SK-N-SH (cell line): ENCODE results near the gene NUP210L.
"Not testable (repeated sequence)": the region's sequence is repeated elsewhere in the genome, so short reads cannot be mapped to it uniquely, and the experiment has no call there.

ENCODE experiments used
- CTCF ChIP-seq: fragments of 200-600 bp; sonication (generic); IDR thresholded peaks from 2 replicates; pipeline ENCODE4 v1.6.1; 2017; ENCODE audit warnings: antibody characterized with exemption, mild to moderate bottlenecking, moderate library complexity
- EP300 ChIP-seq, 2 experiments: IDR thresholded peaks; 2 replicates each; pipeline versions ENCODE4 v1.4.0 to v1.6.1; 2012; ENCODE audit warnings: borderline replicate concordance in 1 of 2, low read depth in 1 of 2, low read length in 1 of 2
- EZH2phosphoT487 ChIP-seq: fragments of 200-600 bp; sonication (generic); IDR thresholded peaks from 2 replicates; pipeline ENCODE4 v1.6.1; 2017; ENCODE audit warnings: low read depth, mixed run types, mild to moderate bottlenecking, antibody characterized with exemption, moderate library complexity, borderline replicate concordance
- FOXM1 ChIP-seq: IDR thresholded peaks from 2 replicates; pipeline ENCODE4 v1.4.0; 2012; ENCODE audit warnings: low read depth, mild to moderate bottlenecking
- PBX3 ChIP-seq: IDR thresholded peaks from 2 replicates; pipeline ENCODE4; 2012
- RCOR1 ChIP-seq: fragments of 150-350 bp; IDR thresholded peaks from 2 replicates; pipeline ENCODE4 v1.6.1; 2017; ENCODE audit warnings: antibody characterized with exemption, low read length
- RFX5 ChIP-seq: IDR thresholded peaks from 2 replicates; pipeline ENCODE4 v1.6.1; 2012; ENCODE audit warnings: mild to moderate bottlenecking, improper control_type of control experiment, low read length
- SIN3A ChIP-seq: IDR thresholded peaks from 2 replicates; pipeline ENCODE4 v1.6.1; 2012; ENCODE audit warnings: low read depth, mild to moderate bottlenecking, low read length, moderate library complexity, borderline replicate concordance
- SMC3 ChIP-seq: IDR thresholded peaks from 2 replicates; pipeline ENCODE4 v1.6.1; 2012; ENCODE audit warnings: low read depth, low read length, improper control_type of control experiment
- YY1 ChIP-seq: IDR thresholded peaks from 2 replicates; pipeline ENCODE4 v1.4.0; 2012; ENCODE audit warnings: low read depth, mild to moderate bottlenecking
- ZBTB33 ChIP-seq: IDR thresholded peaks from 2 replicates; pipeline ENCODE4 v1.4.0; 2012; ENCODE audit warnings: low read depth, borderline replicate concordance
- TF ChIP-seq, protein P1 (sequence below): fragments of 150-350 bp; IDR thresholded peaks from 2 replicates; pipeline ENCODE4 v1.6.1; 2017; ENCODE audit warnings: antibody characterized with exemption, low read length, low read depth, borderline replicate concordance
- TF ChIP-seq, protein P2 (sequence below): IDR thresholded peaks from 2 replicates; pipeline ENCODE4 v1.4.0; 2012; ENCODE audit warnings: low read depth, borderline replicate concordance

DNA sequence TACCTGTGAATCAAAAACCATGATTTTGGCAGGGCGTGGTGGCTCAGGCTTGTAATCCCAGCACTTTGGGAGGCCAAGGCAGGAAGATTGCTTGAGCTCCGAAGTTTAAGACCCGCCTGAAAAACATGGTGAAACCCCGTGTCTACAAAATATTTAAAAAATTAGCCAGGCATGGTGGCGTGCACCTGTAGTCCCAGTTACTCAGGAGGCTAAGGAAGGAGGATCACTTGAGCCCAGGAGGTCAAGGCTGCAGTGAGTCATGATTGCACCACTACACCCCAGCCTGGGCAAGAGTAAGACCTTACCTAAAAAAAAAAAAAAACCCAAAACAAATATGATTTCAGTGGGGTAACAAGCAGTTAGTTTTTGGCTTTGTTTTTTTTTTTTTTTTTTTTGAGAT, 54.7 kb downstream of the NUP210L start:
- not testable (repeated sequence) for TF ChIP-seq RCOR1; YY1; FOXM1; CTCF; EP300 (IDR thresholded peaks at IDR 0.05; ENCODE audit: borderline replicate concordance in 1 of 2, low read depth in 1 of 2, low read length in 1 of 2); PBX3; RFX5; ZBTB33; EZH2phosphoT487; SMC3; SIN3A
- TF ChIP-seq, protein P1, sequence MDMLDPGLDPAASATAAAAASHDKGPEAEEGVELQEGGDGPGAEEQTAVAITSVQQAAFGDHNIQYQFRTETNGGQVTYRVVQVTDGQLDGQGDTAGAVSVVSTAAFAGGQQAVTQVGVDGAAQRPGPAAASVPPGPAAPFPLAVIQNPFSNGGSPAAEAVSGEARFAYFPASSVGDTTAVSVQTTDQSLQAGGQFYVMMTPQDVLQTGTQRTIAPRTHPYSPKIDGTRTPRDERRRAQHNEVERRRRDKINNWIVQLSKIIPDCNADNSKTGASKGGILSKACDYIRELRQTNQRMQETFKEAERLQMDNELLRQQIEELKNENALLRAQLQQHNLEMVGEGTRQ: not testable (repeated sequence)
- TF ChIP-seq, protein P2, sequence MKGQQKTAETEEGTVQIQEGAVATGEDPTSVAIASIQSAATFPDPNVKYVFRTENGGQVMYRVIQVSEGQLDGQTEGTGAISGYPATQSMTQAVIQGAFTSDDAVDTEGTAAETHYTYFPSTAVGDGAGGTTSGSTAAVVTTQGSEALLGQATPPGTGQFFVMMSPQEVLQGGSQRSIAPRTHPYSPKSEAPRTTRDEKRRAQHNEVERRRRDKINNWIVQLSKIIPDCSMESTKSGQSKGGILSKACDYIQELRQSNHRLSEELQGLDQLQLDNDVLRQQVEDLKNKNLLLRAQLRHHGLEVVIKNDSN: not testable (repeated sequence)
